IPS-18c (cell line): ENCODE results near the gene PPP1R3A.

Experiments used
- H3K4me3 ChIP-seq: 2 replicates; pipeline ENCODE4 v1.7.0; 2013; ENCODE audit warnings: low read depth, mild to moderate bottlenecking, low read length, moderate library complexity; ENCODE audit not compliant: insufficient read depth
- H3K9me3 ChIP-seq: one replicate; pipeline ENCODE4 v1.6.1; 2013; ENCODE audit warnings: mild to moderate bottlenecking, low read length, moderate library complexity; ENCODE audit not compliant: control insufficient read depth, insufficient read depth

The PPP1R3A gene

DNA sequence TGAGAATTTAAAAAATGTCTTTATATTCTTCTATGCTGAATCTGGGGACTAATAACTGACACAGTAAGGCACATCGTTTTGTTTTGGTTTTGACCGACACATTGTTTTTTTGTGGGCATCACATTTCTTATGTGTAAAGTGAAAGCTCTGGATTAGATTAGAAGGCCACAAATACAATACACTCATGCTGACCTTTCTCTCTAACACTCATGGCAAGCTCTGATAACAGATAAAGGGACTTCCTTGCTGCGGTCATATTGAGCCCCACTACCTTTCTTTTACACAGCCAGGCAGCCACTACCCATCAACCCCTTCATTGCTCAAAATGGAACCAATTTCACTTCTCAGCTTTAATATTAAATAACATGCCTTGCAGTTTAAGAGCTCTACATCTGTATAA, 26.0 kb downstream of the PPP1R3A start:
- H3K4me3 ChIP-seq: no peak overlapping the region
- no peaks in the 10 kb centered on the region for H3K9me3 ChIP-seq

DNA sequence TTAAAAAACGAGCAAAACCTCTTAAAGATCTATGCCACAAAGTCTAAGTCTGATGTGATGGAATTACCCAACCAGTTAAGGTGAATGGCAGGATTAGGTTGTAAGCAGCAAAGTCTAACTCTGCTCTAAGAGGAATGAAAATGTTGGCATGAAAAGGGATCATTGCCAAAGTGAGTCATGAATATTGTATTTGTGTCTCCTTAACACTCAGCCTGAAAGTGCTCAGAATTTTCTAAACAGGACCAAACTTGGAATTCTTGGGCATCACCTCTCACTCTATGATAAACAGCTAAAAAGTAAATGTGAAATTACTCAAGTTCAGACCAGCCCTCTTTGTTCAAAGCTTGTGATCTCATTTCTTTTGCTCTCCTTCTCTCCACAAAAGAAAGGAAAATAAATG, 27.0 kb downstream of the PPP1R3A start:
- Histone ChIP-seq H3K9me3 (no peaks in the 10 kb centered on the region), H3K4me3 (no peak overlapping the region)

DNA sequence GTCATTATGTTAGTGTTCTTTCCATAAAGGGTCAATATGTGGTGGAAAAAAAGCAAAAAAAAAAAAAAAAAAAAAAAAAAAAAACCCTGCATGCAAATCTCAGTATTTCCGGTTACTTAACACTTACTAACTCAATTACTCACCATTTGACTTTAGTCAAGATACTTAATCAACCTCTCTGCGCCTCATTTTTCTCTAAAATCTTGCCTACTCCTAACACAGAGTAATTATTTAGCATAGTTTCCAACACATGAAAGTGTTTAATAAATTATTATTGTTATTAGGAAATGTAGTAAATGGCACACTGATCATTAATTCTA, 27.8 kb downstream of the PPP1R3A start:
- no peak overlapping the region for H3K4me3 ChIP-seq
- no peaks in the 10 kb centered on the region for H3K9me3 ChIP-seq

DNA sequence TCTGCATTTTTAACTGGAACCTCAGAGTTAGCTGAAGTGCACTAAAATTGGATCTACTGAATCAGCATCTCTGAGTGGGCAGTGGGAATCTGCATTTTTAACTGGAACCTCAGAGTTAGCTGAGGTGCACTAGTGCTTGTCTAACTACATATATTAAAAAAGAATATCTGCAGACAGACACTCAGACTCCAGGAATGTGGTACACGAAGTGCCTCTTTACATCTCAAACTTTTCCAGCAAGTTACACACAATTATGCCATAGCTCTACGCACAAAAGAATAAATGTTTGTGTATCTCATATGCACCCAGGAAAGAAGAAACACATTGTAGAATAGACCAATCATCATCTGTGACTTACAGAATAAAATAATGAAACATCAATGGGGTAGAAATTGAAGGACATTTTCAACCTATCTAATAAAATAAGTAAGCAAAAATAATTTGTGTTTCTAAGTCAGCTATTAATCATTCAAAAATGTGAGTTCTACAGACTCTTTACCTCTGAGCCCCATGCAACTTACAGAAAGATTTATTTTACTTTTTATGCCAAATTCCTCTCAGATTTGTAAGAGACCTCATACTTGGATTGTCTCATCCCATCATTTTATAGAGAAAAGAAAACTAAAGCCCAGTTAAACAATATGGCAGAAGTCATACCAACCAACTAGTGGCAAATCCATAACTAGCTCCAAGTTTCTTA, 28.3 kb downstream of the PPP1R3A start:
- H3K4me3 ChIP-seq: no peak overlapping the region
- no peaks in the 10 kb centered on the region for H3K9me3 ChIP-seq

DNA sequence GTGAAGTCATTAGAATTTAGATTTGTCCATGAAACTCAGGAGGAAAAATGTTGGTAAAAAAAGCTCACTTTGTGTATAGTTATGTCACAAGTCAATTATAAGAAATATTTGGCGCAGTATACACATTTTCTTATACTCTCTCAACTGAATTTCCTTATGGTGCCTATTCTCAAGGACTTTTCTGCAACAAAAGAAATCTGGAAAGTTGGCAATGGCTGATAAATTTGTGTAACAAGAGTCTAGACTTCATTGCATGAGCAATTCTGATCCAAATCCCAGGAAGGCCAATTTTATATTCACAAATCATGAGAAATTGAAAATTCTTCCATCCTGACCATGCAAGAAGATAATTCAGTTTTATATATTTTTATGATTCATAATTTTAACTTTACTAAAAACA, 35.7 kb downstream of the PPP1R3A start:
- H3K4me3 ChIP-seq: no peak overlapping the region
- no peaks in the 10 kb centered on the region for H3K9me3 ChIP-seq

DNA sequence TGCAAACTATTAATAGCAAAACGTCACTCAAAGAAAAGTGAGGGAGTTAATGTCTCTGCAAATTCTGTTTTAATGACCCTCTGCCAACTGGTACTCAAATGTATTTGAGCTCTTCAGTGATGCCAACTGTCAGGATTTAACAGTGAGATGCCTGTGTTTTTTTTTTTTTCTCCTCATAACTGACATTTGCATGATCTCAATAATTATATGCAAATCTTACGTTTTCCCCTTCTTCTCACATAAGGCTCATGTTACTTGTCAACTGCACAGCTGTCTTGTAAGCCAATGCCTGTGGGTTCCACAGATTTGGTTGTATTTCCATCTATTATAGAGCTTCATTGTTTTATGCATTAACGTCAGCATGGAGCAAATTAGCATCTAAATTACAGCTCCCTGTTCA, 38.2 kb downstream of the PPP1R3A start:
- Histone ChIP-seq H3K9me3 (no peaks in the 10 kb centered on the region), H3K4me3 (no peak overlapping the region)

DNA sequence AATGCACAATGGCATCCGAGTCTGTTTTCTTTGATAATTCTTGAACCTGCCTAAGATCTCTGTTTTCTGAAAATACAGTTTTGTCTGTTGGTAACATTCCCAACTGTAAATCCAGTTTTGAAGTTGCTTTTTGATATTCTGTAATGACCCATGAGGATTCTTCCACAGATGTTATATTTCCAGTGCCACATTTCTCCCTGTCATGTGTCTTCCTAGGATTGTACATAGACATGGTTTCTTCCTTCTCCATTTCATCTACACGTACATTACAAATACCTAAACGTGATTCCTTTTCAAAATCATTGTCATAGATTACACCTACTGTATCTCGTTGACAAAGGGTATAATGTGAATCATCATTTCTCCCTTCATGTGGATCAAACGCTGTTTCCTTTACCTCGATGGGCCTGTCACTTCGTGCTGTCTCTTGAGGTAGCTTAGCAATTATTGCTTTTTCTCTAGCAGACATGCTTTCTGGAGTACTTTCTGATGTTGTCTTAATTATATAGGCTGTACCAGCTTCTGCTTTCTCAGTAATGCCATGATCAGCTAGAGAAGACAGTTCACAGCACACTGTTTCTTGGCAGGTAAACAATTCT, 40.3 kb downstream of the PPP1R3A start:
- H3K9me3 ChIP-seq: no peaks in the 10 kb centered on the region
- no peak overlapping the region for H3K4me3 ChIP-seq

DNA sequence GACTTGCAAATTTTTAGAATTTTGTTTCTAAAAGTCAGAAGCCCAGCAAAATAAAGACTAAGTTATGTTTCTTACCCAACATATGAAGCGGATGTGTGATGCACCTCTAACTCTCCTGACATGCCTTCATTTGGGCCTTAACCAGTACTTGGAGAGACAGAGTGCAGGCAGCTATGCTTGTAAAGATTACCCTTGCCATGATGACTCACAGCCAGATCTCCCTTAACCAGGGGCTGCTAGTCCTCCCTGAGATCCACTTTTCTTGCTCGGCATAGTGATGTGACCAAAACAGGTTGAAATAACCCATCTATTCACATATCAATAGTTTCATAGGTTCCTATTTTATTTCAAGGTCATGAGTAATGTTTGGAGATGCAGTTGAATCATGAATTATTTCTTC, 43.6 kb downstream of the PPP1R3A start:
- Histone ChIP-seq H3K9me3 (no peaks in the 10 kb centered on the region), H3K4me3 (no peak overlapping the region)

DNA sequence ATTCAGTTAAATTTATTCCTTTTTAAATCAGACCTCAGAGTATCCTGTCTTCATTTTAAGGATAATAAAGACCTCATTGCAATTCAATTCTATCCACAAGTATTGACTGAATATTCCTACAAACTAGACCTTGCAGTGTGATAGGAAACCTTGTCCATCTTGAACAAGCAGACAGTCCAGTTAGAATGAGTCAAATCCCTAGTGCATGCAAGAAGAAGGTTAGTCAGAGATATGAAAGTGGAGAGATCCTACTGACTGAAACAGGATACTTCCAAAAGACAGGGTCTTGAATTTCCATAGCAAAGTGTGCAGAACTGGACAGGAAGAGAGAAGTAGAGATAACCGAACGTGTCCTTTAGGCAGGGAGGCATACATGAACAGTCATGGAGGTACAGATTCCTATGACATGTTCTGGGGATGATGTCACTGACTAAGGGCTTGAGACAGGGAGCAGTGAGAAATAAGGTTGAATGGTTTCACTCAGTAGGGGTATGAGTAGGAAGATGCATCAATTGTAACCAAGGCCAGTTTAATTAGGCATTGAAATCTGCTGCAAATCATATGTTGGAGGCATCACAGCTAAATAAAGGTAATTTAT, 45.2 kb downstream of the PPP1R3A start:
- Histone ChIP-seq H3K9me3 (no peaks in the 10 kb centered on the region), H3K4me3 (no peak overlapping the region)

DNA sequence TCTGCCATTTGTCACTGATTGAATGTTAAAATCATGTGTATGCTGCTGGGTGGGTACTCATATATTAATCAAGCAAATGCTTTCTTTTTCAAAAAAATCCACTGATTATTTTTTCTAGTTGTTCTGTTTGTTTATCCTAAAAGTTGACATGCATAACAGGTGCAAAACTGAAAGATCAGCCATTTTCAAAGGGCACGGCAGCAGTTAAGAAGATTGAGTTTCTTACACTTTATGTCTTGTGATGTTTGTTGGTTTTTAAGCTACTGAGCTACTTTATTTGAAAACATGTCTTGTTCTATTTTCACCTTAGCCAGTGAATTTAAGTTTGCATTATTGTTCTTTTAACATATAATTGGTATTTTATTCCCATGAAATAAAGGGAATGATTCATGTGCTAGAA, 45.8 kb downstream of the PPP1R3A start:
- Histone ChIP-seq H3K4me3 (no peak overlapping the region), H3K9me3 (no peaks in the 10 kb centered on the region)

DNA sequence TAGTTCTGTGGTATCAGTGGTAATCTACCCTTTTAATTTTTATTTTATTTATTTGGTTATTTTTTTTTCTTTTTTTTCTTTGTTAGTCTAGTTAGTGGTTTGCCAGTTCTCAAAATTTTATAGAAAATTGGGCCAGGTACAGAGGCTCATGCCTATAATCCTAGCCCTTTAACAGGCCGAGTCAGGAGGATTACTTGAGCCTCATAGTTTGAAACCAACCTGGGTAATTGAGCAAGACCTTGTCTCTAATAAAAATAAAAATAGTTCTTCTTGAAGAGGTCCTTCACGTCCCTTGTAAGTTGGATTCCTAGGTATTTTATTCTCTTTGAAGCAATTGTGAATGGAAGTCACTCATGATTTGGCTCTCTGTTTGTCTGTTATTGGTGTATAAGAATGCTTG, 51.5 kb downstream of the PPP1R3A start:
- no peak overlapping the region for H3K4me3 ChIP-seq
- H3K9me3 ChIP-seq: no peaks in the 10 kb centered on the region

DNA sequence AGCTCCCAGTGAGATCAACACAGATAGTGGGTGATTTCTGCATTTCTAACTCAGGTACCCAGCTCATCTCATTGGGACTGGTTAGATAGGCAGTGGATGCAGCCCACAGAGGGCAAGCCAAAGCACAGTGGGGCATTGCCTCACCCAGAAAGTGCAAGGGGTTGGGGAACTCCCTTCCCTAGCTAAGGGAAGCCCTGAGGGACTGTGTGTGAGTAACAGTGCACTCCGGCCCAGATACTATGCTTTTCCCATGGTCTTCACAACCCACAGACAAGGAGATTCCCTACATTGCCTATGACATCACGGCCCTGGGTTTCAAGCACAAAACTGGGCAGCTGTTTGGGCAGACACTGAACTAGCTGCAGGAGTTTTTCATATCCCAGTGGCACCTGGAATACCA, 62.8 kb downstream of the PPP1R3A start:
- H3K9me3 ChIP-seq: peaks cover 2% of the 10 kb centered on the region
- H3K4me3 ChIP-seq: no peak overlapping the region

DNA sequence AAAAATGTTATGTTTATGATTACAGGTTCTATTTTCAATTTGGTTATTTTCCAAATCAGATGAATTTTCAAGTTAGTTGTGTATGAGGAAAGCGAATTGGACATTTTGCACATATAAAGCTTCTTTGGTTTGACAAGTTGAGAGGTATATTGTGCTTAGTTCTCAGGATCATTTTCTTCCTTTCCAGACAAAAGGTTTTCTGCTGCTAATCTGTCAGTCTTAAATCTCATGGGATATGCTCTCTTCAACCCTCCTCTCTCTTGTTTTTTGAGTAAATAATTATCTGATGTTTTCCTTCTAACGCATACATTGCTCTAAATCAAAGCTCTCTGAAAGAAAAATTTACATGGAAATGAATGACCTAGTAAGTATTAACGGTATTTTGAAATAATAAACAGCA, 77.9 kb downstream of the PPP1R3A start:
- no peaks in the 10 kb centered on the region for H3K9me3 ChIP-seq
- no peak overlapping the region for H3K4me3 ChIP-seq

DNA sequence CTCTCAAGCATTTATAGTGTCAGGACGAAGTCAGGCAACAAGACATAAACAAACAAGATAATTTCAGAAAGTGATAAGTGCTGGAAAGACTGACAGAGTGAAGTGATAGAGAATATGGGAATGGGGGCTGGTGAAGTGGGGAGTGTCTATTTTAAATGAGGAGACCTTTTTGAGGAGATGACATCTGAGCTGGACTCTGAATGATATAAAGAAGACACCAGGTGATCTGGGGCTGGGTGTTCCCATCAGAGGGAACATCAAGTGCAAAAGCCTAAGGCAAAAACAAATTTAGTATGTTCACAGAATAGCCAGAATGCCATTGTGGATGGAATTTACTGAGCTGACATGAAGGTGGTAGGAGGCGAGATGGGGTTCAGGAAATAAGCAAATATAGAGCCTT, 83.4 kb downstream of the PPP1R3A start:
- H3K9me3 ChIP-seq: no peaks in the 10 kb centered on the region
- H3K4me3 ChIP-seq: no peak overlapping the region

DNA sequence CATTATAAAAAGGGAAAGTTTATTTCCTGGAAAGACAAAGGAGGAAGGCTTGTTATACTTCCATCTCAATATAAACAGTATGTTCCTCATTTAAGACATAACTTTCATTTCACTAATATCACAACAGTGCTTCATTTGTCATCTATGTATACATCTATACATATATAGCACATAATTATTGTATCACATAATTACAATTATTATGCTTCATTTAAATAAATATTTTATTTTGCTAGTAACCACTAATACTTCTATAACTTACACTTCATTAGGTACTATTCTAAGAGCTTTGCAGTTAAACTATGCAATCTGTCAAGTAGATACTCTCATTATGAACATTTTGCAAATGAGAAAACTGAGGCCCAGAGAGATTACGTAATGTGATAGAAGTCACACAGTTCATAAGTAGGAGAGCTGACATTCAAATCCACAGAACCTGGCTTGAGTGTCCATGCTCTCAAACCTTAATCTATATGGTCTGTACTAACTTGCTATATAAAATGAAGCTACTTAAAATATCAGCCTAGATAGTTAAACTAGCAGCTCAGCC, 86.5 kb downstream of the PPP1R3A start:
- Histone ChIP-seq H3K9me3 (no peaks in the 10 kb centered on the region), H3K4me3 (no peak overlapping the region)

DNA sequence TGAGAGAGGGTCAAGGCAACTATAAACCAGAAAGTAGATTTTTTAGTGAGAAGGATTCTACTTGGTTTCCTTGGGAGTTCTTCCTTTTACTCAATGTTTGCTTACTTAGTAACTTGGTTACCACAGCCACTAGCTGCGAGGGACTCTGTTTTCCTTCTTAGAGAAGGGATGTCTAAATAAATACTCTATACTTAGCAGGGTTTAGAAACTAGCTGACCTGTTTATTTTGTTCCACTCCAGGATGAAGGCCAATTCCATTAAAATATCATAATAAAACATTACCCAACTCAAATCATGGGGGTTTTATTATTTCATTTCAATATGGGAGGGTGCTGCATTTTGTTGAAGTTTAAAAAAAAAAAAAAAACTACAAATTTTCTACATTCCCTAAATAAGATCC, 87.3 kb downstream of the PPP1R3A start:
- Histone ChIP-seq H3K4me3 (no peak overlapping the region), H3K9me3 (no peaks in the 10 kb centered on the region)

DNA sequence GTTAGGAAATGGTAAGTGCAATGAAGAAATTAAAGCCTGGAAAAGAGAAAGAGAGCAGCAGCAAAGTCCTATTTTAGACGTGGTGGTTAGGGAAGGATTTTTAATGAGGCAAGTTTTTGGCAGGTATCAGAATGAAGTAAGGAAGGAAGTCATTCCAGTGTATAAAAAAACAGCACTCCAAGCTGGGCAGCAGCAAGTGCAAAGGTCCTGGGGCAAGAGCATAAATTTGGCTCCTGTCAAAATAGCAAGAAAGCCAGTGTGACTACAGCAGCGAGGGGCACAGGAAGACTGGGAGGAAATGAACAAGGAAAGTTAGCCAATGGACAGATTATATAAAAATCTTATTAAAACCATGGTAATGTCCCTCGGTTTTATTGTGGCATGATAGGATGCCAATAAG, 90.2 kb downstream of the PPP1R3A start:
- Histone ChIP-seq H3K4me3 (no peak overlapping the region), H3K9me3 (no peaks in the 10 kb centered on the region)
